ENCODE results near the gene NUB1.
"Not testable (repeated sequence)": the region's sequence is repeated elsewhere in the genome, so short reads cannot be mapped to it uniquely, and the experiment has no call there.

The NUB1 gene, protein sequence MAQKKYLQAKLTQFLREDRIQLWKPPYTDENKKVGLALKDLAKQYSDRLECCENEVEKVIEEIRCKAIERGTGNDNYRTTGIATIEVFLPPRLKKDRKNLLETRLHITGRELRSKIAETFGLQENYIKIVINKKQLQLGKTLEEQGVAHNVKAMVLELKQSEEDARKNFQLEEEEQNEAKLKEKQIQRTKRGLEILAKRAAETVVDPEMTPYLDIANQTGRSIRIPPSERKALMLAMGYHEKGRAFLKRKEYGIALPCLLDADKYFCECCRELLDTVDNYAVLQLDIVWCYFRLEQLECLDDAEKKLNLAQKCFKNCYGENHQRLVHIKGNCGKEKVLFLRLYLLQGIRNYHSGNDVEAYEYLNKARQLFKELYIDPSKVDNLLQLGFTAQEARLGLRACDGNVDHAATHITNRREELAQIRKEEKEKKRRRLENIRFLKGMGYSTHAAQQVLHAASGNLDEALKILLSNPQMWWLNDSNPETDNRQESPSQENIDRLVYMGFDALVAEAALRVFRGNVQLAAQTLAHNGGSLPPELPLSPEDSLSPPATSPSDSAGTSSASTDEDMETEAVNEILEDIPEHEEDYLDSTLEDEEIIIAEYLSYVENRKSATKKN

DNA sequence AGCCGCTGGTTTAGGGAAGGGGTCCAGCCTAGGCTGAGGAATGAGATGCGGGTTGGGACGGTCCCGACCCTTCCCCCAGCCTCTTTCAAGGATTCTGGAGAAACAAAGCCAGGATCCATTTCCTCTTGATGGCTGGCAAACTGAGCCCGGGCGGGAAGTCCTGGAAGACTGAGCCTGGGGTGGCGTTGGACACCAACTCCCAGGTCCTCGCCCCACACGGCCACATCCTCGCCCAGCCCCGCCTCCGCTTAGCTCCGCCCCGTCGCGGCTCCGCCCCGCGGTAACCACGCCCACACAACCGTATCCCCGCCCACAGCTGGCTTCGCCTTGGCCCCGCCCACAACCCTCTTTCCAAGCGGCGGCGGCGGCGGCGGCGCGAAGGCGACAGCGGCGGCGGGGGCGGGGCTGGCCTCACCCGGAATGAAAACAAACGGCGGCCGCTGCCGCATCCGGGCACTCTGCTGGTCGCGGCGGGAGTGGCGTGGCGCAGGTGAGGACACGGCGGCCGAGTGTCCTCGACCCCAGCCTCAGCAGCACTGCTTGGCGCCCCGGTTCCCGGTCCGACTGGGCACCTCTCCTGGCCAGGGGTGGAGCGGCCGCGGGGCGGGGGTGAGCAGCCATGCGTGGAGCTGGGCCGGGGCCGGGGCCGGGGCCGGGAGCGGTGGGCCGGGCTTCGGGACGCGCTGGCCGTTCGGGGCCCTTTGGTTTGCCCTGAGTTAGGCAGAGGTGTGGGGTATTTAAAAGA is at the start of gene NUB1:
Gene NUB1 (plus strand): TSS at position 456 of the 745 bp plus-strand sequence. CDS start 3,538 bp downstream, outside the sequence.
- FAIRE-seq (peak; percentile 90), DNase-seq (ENCODE audit: insufficient read length, low spot score) (peak; percentile 61)

DNA sequence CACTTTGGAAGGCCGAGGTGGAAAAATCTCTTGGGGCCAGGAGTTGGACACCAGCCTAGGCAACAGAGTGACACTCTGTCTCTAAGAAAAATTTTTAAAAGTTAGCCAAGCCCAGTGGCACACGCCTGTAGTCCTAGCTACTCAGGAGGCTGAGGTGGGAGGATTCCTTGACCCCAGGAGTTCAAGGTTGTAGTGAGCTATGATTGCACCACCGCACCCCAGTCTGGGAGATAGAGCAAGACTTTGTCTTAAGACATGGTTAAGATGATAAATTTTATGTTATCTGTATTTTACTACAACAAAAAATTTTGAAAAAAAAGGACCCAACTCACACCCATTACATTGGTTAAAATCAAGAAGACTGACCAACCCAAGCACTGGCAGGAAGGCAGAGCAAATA is 48.8 kb upstream of the NUB1 start:
- no peak for FAIRE-seq
- no peak for DNase-seq (ENCODE audit: insufficient read length, low spot score)

DNA sequence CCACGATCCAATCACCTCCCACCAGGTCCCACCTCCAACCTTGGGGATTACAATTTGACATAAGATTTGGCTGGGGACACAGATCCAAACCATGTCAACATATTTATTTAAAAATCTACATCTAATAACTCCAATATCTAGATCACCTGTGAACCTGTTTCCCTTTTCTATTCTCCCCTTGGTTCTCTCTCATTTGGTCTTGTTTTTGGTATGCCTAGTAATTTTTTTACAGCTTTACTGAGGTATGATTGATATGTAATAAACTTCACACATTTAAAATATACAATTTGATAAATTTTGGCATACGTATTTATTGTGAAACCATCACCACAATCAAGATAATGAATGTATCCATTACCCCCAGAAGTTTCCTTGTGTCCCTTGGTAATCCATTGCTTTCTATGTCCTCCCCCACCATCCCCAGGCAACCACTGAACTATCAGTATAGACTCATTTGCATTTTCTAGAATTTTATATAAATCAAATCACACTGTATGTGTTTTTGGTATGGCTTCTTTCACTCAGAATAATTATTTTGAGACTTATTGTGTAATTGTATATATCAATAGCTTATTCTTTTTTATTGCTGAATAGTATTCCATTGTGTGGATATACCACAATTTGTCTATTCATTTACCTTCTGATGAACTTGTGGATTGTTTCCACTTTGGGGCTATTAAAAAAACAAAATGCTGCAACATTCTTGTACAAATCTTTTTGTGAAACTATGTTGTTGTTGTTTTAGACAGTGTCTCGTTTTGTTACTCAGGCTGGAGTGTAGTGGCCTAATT is 45.2 kb upstream of the NUB1 start:
- no peak for FAIRE-seq

DNA sequence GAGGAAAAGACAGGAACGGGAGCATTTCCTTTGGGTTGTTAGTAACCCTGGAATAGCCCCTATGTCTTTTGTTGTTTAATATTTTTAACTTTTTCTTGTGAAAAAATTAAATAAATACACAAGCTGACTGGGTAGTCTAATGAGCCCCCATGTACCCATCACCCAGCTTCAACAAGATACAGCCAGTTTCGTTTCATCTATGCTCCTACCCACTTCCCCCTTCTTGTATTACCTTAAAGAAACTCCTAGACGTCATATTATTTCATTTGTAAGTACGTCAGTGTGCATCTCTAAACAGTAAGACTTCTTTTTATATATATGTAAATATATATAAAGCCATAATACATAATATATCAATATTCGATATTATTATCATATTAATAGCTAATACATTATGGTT is 42.8 kb upstream of the NUB1 start:
- no peak for DNase-seq (ENCODE audit: insufficient read length, low spot score)
- FAIRE-seq, result no peak

More for the DNA sequence above, 45.2 kb upstream of the NUB1 start:
- no peak for DNase-seq (ENCODE audit: insufficient read length, low spot score)

DNA sequence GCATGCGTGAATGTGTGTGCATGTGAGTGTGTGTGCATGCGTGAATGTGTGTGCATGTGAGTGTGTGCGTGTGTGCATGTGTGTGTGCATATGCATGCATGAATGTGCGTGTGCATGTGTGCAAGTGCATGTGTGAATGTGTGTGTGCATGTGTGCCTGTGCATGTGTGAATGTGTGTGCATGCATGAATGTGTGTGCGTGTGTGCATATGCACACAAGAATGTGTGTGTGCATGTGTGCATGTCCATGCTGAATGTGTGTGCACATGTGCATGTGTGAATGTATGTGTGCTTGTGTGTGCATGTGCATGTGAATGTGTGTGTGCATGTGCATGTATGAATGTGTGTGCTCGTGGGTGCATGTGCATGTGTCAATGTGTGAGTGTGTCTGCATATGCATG is 42.1 kb upstream of the NUB1 start:
- peak; percentile 83 for FAIRE-seq
- DNase-seq (ENCODE audit: insufficient read length, low spot score), result no peak

DNA sequence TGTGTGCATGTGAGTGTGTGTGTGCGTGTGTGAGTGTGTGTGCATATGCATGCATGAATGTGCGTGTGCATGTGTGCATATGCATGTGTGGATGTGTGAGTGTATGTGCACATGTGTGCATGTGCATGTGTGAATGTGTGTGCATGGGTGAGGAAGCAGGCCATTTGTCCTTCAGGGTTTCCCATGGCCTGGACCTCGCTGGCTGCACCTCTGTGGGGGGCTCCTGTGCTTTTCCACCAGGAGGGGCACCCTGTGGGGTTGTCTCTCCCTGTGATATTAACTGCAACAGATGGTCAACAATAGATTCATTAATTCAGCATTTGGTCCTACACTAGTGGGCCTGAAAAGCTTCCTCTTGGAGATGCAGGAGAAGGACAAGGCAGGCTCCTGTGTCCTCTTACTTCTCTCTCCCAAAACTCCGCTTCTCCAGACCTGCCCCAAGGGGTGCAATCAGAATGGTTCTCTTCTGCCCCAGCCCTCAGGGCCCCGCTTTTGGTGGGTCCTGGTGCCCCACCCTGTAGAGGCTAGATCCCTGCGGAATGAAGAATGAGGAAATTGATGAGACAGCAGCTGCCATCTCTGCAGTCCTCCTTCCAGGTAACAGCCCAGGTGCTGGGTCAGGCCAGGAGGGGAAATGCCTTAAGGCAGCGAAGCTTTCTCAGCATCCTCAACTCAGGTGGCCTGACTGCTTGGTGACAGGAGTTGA is 41.5 kb upstream of the NUB1 start:
- FAIRE-seq, result no peak
- no peak for DNase-seq (ENCODE audit: insufficient read length, low spot score)

DNA sequence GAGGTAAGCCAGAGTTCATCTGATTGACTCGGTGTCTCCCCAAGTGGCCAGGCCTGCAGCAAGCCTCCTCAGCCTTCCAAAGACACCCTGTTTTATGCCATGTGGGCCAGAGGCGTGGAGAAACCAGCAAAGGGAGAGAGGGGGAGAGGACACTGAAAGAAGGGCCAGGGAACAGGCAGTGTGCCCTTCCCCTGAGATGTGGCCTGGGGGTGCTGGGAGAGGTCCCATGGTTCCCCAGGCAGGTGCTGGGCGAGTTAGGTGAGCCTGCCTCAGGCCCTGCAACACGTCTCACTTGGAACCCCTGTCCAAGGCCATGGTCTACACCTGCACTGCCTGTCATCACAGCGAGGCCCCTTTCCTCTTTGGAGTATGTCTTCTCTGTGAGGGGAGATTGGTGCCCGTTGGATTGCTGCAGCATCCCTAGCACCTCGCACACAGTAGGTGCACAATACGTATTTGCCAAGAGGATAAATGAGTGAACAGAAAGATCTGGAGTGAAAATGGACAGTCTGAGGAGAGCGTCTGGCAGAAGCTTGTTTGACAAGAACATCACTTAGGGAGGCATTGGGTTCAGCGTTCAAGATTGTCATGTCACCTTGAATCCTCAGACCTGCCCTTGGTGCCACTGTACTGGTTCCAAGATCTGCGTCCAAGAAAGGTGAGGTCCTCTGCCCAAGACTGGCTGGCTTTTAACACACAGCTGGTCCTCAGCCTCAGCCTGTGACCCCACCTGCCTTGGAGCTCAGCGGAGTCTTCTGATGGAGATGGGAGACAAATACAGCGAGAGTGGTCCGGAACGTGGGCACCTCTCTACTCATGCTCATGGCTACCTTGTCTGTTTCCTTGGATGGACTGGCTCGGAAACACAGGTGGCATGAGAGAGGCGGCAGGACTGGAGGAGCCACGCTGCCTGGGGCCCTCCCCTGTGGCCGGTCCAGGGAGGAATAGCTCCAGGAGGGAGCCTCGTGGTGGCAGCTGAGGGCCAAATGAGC is 39.8 kb upstream of the NUB1 start:
- DNase-seq (ENCODE audit: insufficient read length, low spot score) (no peak), FAIRE-seq (no peak)

DNA sequence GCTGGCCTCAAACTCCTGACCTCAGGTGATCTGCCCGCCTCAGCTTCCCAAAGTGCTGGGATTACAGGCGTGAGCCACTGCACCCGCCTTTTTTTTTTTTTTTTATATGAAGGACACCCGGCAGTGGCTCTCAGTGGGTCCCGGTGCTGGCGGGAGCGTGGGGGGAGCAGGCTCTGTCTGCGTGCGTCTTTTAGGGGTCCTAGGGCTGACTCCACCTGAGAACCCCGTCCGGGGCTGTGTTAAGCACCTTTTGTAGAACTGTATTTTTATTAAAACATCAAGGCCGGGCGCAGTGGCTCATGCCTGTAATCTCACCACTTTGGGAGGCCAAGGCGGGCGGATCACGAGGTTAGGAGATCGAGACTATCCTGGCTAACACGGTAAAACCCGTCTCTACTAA is 37.4 kb upstream of the NUB1 start:
- DNase-seq (ENCODE audit: insufficient read length, low spot score); FAIRE-seq: not testable (repeated sequence)

DNA sequence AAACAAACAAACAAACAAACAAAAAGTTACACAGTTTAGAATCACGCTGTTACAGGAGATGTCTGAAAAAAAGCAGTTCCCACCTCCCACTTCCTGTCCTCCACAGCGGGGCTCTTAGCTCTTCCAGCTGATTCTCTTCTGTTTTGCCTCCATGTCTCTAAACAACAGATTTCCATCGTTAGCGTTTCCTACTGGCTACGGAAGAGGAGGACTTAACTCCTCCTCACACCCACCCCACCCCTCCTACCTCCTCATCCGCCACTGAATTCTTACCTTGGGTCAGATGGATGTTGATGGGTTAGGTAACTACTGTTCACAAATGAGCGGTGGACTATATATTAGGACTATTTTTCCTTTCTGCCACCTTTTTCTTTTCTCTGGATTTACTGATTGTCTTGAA is 36.8 kb upstream of the NUB1 start:
- DNase-seq (ENCODE audit: insufficient read length, low spot score) (no peak), FAIRE-seq (no peak)

DNA sequence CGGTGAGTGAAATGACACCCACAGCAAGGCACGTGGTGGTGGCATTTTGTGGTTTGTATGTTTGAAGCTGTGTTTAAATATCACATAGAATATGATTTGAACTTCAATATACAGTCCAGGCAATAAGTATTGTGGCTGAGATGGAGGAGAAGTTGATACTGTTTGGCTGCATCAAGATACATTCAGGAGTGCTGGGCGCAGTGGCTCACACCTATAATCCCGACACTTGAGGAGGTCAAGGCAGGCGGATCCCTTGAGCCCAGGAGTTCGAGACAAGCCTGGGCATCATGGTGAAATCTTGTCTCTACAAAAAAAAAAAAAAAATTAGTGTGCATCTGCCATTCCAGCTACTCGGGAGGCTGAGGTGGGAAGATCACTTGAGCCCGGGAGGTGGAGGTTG is 35.2 kb upstream of the NUB1 start:
- no peak for DNase-seq (ENCODE audit: insufficient read length, low spot score)
- FAIRE-seq, result no peak

DNA sequence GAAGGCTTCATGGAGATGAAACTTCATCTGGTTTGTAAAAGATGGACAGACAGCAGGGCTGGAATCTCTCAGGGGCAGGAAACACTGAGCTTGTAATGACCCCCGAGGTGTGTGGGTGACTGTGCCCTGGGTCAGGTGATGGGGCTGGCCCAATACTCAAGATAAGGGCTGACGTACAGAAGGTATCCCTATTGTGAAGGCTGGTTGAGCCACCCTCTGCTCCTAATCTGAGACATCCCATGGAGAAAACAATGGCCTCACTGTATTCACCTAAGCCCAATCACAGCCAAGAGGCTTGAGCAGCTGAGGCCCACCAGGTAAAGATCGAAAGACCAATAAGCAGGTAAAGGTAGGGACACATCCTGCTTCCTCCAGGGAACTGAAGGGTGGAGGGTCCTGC is 34.8 kb upstream of the NUB1 start:
- DNase-seq (ENCODE audit: insufficient read length, low spot score), result no peak

DNA sequence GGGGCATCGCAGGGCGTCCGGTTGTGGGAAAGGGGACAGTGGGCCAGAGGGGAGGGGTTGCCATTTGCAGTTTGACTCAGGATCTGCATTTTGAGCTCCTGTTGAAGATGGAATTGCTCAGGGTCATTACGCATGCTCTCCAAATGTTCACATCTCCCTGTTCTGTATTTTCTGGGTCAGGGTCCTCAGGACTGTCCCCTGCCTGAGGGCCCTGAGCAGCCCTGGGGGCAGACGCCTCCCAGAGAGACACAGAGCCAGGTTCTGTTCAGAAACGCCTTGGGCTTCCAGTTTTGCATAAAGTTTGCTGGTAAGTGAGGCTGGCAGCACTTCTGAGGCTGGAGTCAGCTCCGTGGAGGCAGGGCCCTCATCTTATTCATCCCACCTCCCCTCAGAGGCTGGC is 34.1 kb upstream of the NUB1 start:
- DNase-seq (ENCODE audit: insufficient read length, low spot score), result no peak
- no peak for FAIRE-seq

More for the DNA sequence above, 34.8 kb upstream of the NUB1 start:
- FAIRE-seq, result no peak

DNA sequence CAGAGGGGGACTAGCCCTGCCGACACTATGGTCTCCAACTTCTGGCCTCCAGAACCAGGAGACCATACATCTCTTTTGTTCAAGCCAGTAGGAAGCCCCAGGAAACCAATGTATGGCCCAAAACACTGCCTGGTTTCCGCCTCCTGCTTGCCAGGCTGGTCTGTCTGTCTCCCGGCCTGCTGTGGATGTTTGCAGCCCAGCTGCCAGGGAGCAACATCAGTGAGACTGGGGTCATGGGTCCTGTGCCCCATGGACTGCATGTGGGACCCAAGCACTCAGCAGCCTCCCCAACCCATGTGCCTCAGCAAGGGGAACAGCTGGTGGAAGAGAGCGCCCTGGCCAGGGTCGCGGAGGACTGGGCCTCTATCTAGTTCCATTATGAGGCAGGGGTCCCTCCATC is 33.4 kb upstream of the NUB1 start:
- FAIRE-seq, result no peak

DNA sequence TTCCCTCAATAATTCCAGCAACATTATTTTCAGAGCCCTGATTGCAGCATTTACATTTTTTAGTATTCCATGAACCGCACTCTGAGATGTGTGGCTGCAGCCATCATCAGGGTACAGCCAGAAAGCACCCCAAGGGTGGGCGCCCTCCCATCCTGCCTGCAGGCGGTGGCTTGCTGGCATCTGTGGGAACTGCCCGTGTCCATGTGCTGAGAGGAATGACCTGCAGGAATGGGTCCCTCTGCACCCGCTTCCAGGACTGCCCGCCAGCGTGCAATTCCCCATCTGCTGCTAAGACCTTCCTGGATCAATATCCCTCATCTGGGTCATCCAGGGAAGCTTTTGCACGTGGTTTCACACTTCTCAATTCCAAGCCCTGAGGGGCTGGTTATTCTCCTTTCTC is 32.8 kb upstream of the NUB1 start:
- DNase-seq (ENCODE audit: insufficient read length, low spot score), result no peak
- FAIRE-seq, result no peak

More for the DNA sequence above, 33.4 kb upstream of the NUB1 start:
- no peak for DNase-seq (ENCODE audit: insufficient read length, low spot score)

DNA sequence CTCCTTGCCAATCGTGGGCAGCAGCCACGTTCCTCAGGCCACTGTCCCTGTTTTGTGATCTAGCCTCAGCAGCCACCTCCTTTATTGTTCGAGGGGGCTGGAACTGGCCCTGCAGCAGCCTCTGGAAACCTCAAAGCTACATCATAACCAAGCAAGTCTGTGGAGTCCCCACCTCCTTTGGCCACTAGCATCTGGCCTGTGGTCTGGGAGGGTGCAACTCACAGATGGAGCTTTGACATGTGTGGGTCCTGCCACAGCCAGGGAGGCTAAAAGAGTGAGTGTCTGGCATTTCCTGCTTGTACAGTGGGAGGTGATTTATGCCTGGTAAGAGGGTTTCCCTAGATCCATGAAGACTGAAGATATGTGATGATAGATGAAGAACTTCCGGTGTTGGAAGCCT is 32.3 kb upstream of the NUB1 start:
- DNase-seq (ENCODE audit: insufficient read length, low spot score) (peak; percentile 54), FAIRE-seq (no peak)

DNA sequence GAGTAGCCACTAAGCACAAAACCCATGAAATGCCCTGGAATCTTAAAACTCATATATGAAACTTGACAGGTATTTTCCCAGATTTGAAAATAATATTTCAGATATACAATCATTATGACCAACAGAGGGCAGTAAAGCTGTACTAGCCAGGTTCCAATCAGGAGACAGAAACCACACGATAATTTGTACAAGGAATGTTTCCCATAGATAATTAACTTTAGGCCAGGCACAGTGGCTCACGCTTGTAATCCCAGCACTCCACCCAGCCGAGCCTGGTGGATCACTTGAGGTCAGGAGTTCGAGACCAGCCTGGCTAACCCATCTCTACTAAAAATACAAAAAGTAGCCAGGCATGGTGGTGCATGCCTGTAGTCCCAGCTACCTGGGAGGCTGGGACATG is 31.0 kb upstream of the NUB1 start:
- FAIRE-seq (no peak), DNase-seq (ENCODE audit: insufficient read length, low spot score) (peak; percentile 21)

DNA sequence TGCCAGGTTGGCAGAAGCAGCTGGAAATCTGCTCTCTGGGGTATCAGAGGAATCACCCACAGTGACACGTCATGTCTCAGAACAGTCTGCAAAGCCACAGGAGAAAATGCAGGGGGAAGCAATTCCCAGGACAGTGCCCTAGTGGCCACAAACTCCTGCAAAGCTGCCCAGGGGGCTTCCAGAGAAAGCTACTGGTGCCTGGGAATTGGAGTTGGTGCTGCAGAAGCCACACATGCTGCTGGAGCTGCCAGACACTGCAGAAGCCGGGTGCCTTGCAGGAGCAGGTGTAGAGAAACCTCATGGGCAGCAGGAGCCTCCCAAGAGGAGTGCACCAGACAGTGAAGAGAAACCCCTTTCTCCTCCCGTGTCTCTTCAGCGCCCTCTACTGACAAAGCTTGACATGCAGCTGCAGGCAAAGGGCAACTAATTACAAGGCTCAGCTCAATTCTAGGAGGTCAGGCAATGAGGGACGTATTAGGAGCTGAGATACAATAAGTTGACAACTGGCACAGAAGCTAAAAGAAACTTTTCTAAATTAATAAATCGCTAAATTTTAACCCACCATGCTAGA is 30.2 kb upstream of the NUB1 start:
- FAIRE-seq (no peak), DNase-seq (ENCODE audit: insufficient read length, low spot score) (no peak)

DNA sequence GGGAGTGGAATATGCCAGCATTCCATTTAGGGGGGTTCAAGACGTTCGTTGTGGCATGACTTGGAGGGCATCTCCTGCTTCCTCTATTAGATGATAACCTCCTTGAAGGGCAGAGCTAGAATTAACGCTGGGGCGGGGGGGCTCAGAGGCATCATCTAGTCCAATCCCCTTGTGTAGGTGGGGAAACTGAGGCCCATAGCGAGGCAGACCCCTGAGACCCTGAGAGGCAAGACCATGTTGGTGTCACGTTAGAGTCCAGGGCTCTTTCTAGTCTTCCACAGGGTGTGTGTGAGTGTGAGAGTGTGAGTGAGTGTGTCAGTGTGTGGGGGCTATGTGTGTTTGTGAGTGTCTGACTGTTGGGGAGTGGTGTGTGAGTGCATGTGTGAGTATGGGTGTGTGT is 29.3 kb upstream of the NUB1 start:
- no peak for FAIRE-seq

More for the DNA sequence above, 29.3 kb upstream of the NUB1 start:
- DNase-seq (ENCODE audit: insufficient read length, low spot score), result no peak

Data from HTR-8/SVneo (cell line).